HG03060 (cell line): Measurements from ENCODE around the gene CTRB2.

Experiments used
- ATAC-seq: cut with Tn5 transposase; IDR thresholded peaks from one replicate; pipeline ENCODE4 v1.9.1; 2021; ENCODE audit warnings: low read depth, moderate number of reproducible peaks; ENCODE audit not compliant: unreplicated experiment

CTRB2 gene

DNA sequence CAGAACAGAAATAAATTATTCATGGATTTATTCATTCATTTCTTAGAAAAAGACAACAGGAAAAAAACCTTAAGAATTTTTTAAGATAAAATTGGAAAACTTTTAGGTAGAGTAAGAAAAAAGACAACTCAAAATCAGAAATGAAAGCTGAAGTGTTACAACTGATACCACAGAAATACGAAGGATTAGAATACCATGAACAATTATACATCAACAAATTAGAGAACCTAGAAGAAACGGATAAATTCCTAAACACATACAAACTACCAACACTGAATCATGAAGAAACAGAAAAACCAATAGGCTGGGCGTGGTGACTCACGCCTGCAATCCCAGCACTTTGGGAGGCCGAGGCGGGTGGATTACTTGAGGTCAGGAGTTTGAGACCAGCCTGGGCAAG is 27.8 kb downstream of the CTRB2 start:
- ATAC-seq: no peak

DNA sequence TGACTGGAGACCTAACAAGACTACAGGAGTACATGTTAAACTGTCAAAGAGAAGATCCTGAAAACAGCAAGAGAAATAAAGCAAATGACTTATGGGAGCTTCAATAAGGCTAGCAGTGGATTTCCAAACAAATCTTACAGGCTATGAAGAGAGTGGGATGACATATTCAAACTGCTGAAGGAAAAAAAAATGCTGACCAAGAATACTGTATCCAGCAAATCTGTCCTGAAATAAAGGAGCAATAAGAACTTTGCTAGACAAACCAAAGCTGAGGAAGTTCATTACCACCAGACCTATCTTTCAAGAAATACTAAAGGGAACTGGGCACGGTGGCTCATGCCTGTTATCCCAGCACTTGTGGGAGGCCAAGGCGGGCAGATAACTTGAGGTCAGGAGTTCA is 30.0 kb downstream of the CTRB2 start:
- ATAC-seq: no peak

DNA sequence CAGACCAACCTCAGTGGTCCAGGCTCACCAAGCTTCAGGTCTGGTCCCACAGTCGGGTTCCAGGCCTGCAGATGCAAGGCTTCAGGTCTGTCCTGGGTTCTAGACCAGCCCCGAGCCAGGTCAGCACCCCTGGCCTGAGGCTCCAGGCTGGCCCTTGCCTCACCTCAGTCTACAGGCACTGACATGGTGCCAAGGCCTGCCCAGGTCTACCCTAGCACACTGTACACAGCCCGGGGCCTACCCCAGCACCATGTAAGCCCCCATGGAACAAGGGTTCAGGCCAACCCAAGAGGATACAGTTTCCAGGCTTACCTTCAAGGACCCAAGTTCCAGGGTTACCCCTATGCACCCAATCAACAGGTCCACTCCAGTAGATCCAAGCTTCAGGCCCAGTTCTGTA is 31.9 kb downstream of the CTRB2 start:
- ATAC-seq: no peak

DNA sequence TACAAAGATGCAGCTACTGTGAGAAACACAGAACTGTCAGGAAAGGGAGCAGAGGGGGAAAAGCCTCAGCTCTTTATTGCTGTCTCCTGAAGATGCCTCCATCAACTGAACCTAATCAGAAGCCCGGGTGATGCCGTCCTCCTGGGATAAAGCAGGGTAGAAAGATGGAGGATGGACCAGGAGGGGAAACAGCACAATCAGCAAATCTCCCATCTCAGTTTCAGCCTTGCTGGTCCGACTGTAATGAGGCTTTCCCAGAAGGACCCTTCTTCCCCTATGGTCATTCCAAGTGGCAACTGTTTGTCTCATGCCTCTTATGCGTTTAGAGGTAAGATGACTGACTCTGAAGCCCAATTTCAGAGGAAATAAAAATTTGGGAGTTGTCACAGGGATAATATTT is 34.4 kb downstream of the CTRB2 start:
- ATAC-seq: no peak

DNA sequence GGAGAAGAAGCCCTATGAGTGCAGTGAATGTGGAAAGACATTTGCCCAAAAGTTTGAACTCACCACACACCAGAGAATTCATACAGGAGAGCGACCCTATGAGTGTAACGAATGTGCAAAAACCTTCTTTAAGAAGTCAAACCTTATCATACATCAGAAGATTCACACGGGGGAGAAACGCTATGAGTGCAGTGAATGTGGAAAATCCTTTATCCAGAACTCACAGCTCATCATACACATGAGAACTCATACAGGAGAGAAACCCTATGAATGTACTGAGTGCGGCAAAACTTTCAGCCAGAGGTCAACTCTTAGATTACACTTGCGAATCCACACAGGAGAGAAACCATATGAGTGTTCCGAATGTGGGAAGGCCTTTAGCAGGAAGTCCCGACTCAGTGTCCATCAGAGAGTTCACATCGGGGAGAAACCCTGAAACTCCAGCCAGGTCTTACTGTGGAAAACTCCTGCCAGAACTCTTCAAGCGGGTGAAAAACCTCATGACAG is 37.0 kb downstream of the CTRB2 start:
- ATAC-seq: no peak

DNA sequence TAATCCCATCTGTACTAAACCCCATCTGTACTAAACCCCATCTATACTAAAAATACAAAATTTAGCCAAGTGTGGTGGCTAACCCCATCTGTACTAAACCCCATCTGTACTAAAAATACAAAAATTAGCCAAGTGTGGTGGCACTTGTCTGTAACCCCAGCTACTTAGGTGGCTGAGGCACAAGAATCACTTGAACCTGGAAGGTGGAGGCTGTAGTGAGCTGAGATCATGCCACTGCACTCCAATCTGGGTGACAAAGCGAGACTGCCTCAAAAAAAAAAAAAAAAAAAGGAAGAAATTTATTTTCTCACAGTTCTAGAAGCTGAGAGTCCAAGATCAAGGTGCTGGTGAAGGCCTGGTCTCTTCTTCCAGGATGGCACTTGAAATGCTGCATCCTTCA is 46.6 kb downstream of the CTRB2 start:
- ATAC-seq: no peak
